IPS-NIHi7 (cell line): ENCODE data around the gene MAP6.
"Not testable (repeated sequence)": the region's sequence is repeated elsewhere in the genome, so short reads cannot be mapped to it uniquely, and the experiment has no call there.

Experiments used
- DNase-seq: peaks from one replicate; pipeline ENCODE4 v3.0.0; 2012; ENCODE audit warnings: mixed read lengths; ENCODE audit errors: extremely low spot score

The MAP6 gene

GRCh38 chr11:75591966-75592365, 76.9 kb downstream of the MAP6 start:
- DNase-seq, result no peak

- DNase-seq, result no peak
Measured at GRCh38 chr11:75591371-75591770, 77.5 kb downstream of the MAP6 start.

GRCh38 chr11:75589933-75590332, 78.9 kb downstream of the MAP6 start:
- no peak for DNase-seq

GRCh38 chr11:75589051-75589450, 79.8 kb downstream of the MAP6 start:
- DNase-seq, result no peak

- no peak for DNase-seq
Measured at GRCh38 chr11:75588051-75588481, 80.8 kb downstream of the MAP6 start.

GRCh38 chr11:75586395-75586794, 82.4 kb downstream of the MAP6 start:
- DNase-seq, result no peak

- DNase-seq, result no peak
Measured at GRCh38 chr11:75585293-75585670, 83.6 kb downstream of the MAP6 start.

- not testable (repeated sequence) for DNase-seq
Measured at GRCh38 chr11:75584659-75585292, 84.1 kb downstream of the MAP6 start.

- DNase-seq, result peak; percentile 81
Measured at GRCh38 chr11:75583718-75584658, 84.8 kb downstream of the MAP6 start.

- peak; percentile 83 for DNase-seq
Measured at GRCh38 chr11:75582895-75583717, 85.7 kb downstream of the MAP6 start.

- no peak for DNase-seq
Measured at GRCh38 chr11:75582506-75582894, 86.3 kb downstream of the MAP6 start.

- DNase-seq, result no peak
Measured at GRCh38 chr11:75579841-75580240, 89.0 kb downstream of the MAP6 start.

GRCh38 chr11:75578977-75579376, 89.9 kb downstream of the MAP6 start:
- no peak for DNase-seq

GRCh38 chr11:75577207-75577606, 91.6 kb downstream of the MAP6 start:
- peak; percentile 75 for DNase-seq

- DNase-seq, result peak; percentile 56
Measured at GRCh38 chr11:75576499-75576918, 92.3 kb downstream of the MAP6 start.

- no peak for DNase-seq
Measured at GRCh38 chr11:75576017-75576416, 92.8 kb downstream of the MAP6 start.

- no peak for DNase-seq
Measured at GRCh38 chr11:75574698-75575602, 93.9 kb downstream of the MAP6 start.

GRCh38 chr11:75572744-75573143, 96.1 kb downstream of the MAP6 start:
- DNase-seq, result no peak

GRCh38 chr11:75571625-75572024, 97.2 kb downstream of the MAP6 start:
- no peak for DNase-seq

- no peak for DNase-seq
Measured at GRCh38 chr11:75570559-75571139, 98.2 kb downstream of the MAP6 start.
